GM04504 (cell line): ENCODE measurements around the gene CTNNBL1.

Experiments used
- DNase-seq: peaks from one replicate; pipeline ENCODE4 v3.0.0-alpha.2; 2012; ENCODE audit warnings: low read depth

The CTNNBL1 gene

DNA sequence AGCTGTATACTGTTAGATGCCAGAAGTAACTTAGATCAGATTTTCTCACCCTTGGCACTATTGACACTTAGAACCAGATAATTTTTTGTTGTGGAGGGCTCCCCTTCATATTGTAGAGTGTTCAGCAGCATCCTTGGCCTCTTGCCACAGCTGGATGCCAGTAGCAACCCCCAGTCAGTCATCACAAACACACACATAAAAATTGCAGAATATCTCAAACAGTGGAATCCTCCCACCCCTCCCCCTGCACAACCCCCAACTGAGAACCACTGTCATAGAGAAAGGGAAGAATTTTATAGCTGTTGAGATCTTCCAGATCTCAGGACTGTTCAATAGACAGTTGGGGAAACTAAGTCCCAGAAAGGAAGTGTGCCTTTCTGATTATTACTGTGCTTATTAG is 127.9 kb downstream of the CTNNBL1 start:
- DNase-seq: peak; percentile 23

DNA sequence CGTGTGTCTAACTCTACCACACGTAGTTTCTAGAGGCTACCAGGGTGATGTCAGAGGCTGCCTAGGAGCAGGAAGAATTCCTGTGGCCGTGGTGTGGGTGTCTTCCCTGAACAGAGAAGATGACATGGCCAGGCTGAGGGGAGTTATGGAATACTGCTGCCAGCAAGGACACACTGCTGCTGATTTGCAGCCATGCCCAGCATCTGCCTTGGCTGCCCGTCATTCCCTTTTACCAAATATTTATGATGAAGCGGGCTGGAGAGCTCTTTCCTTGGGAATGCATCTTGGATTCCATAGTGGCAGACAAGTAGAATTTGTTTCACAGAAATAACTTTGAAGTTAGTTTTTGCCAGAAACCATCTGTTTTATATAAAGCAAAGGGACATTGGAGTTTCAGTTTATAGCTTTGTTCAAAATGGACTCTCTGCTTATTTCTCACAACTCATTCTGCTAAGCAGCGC is 128.3 kb downstream of the CTNNBL1 start:
- DNase-seq: peak; percentile 83

DNA sequence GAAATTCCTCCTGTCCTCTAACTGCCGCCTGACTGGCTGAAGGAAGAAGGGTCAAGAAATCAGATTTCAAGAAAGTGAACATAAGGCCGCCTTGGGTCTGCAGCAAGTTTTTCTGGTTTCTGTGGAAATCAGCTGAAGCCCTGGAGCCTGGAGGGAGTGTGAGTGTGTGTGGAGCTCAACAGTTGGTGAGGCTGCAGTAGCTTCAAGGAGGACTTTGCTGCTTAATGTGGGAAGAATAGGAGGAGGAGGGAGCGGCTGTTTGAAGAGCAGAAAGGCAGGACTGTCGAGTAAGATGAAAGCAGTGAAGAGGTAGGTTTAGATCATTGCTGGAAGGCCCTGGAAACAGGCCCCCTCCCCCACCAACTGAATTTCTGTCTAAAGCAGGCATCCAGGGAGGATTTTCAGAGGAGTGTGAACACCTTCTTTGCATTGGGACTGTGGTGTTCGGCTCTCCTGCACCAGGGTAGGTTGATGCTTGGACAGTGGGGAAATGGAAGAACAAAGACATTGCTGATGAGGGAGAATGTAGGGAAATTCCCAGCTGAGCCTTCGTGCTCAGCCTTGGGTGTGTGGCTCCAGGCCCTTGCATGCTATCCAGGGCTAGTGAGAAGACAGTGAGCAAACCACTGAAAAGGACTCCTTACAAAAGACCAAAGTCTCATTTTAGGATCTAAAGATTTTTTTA is 129.6 kb downstream of the CTNNBL1 start:
- DNase-seq: no peak

DNA sequence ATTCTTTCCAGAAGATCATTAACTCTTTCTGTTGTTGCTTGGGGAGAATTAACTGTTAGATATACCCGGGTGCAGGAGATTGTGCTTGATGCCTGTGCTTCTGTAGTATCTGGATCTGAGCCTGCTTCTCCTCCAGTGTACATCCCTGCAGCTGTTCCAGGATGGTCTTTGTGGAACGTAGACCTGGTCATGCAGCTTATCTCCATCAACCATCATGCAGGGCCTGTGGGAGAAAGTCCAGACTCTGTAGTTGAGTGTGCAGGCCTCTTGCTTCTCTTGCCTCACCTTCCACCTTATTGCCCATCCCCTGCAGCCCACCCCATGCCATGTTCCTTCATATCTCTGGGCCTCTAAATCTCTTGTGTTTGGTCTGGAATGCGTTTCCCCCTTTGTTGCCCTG is 133.8 kb downstream of the CTNNBL1 start:
- no peak for DNase-seq

DNA sequence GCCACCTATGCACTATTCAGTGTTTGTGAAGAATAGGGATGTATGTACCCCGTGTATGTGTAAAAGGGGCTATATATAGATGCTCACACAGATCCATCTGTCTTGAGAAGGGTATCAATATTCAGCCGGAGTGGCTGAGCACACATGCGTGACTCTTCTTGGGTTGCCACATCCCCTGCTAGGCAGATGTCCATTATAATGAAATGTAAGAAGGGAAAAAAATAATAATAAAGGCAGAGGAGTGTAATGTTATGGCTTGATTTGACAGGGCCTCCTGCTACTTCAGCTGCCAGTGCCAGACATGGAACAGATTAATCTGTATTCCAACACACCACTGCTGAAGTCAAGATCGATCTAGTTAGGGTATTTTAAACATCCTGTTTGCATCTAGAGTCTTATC is 134.9 kb downstream of the CTNNBL1 start:
- DNase-seq: no peak

DNA sequence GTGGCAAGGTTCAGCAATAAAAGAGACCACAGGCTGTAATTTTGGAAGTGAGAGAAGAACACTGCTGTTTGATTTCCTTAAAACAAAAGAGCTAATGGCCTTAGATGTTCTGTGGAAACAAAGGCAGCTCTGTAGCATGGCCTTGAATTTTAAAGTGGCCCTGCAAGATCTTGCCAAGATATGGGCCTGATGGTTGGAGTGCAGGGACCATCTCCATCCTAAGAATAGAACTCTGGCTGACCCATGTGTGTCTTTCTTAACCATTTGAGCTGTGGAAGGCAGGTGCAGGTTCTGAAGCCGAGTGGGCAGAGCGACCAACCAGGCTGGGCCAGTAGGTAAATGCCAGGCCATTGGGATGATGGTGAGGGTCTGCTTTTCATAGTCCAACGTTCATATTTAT is 135.3 kb downstream of the CTNNBL1 start:
- DNase-seq: no peak

DNA sequence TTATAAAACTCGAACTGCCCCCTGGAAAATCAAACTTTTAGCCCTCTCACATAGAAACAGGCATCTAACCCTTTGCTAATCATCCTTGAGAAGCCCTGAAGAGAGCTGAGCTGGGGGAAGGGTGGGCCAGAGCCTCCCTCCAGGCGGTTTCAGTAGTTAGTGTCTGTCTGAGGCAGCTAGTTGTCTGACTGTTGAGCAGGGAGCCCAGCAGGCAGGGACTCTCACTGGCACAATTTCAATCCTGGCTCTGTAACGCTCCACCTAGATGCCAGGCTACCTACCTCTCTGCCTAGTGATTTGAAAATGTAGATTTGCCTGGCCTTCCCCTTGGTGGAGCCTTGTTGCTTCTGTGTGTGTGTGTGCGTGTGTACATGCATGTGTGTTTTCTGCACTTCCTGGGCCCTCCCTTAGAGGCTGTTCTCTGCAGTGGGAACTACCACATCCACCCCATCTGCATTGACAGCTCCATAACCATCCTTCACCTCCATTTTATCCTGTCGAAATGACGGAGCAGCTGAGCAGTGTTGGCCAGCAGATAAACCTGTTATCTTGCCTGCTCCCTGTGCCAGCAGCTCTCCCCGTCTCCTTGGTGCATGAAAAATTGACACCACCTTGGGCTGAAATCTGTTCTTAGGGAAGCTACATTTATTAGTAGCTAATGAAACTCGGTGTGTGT is 139.5 kb downstream of the CTNNBL1 start:
- DNase-seq: no peak

DNA sequence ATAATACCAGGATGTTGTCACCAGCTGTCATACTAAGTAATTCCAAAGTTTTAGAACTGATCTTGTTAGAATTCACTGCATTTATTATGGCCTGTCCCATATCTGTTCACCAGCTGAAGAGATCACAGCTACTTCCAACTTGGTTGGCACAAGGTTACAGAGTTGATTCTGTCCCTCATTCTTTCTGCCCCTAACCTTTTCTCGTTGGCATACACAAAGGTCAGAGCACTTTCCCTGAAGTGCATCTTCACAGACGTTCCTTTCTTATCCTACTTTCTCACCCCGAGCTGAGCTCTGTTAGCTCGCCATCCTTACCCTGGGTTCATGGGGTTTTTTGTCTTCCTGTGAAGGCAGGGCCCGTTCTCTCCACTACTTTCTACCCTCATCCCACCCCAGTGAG is 143.1 kb downstream of the CTNNBL1 start:
- no peak for DNase-seq

DNA sequence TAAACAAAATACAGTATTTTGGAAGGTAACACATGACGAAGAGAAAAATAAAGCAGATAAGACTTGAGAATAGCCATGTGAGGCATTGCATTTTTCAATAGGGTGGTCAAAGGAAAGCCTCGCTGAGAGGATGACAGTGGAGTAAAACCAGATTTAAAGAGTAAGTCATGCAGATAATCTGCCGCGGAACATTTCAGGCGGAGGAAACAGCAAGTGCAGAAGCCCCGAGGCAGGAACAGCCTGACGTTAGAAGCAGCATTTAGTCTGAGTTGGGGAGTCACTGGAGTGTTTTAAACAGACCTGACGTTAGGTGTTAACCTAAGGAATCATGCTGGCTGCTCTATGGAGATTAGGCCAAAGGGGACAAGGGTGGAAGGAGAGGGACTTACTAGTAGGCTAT is 144.1 kb downstream of the CTNNBL1 start:
- no peak for DNase-seq

DNA sequence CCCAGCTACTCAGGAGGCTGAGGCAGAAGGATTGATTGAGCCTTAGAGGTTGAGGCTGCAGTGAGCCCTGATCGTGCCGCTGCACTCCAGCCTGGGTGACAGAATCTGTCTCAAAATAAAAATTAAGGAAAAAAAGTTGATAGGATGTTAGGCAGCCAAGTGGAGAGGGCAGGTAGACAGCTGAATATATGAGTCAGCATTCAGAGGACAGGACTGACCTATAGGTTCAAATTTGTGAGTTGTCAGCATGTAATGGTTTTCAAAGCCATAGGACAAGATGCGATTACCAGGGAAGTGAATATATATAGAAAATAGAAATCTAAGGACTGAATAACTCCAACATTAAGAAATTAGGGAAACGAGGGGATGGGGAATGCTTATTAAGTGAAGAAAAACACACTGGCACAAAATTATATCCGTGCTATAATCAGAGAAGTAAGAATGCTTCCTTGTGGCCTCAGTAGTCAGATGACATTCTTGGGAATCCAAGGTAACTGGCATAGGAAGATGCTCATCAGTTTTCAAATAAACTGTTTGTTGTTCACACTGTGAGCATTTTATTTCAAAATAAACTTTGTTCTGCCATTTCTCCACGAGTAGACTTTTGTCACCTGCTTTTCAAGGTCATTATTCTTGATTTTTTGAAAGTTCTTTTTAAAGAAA is 145.1 kb downstream of the CTNNBL1 start:
- DNase-seq: no peak

DNA sequence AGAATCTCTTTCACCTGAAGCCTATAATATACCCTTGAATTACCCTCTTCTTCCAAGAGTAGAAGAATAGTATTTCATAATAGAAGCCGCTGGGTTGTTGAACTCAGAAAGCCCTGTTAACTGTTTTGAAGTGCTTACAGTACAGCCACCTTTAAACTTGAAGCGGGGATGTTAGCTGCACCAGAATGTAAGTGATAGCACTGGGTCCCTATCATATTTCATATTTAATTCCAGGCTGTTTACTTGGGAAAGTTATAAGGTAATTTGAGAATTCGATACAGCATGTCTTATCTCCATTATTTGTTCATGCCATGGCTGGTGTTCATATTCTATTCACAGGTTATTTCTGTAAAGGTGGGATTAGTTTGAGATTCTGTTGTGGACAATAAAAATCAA is 145.6 kb downstream of the CTNNBL1 start:
- DNase-seq: no peak

DNA sequence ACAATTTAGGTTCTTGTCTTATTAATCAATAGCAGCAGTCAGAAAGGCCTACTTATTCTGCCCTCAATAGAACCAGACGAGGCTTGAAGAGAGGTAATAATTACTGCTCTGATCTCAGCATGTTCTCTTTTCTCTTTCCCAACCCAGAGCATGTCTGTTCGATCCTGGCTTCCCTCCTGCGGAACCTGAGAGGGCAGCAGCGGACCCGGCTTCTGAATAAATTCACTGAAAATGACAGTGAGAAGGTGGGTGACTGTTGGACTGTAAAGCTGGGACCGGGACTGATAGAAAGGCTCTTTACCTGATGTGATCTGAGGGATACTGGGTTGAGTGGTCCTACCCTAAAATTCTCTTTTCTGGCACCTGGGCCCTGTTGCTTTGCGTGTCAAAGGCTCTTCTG is 146.1 kb downstream of the CTNNBL1 start:
- no peak for DNase-seq

DNA sequence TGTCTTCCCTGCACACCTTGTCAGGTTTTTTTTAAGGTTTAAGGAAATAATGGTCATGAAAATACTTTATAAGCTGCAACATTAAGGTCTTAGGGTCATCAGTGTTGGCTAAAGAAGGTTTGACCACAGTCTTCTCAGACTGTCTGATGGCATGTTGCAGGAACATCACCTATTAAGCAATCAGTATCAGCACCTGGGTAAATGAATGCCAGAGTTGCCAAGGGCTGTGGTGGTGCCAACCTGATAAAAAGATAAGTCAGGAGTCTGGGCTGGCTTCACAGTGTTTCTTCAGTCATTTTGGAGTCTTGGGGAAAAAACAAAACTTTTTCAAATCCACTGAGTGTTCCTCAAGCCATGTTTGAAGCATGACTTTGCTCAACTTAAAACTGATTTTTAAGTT is 147.6 kb downstream of the CTNNBL1 start:
- DNase-seq: no peak

DNA sequence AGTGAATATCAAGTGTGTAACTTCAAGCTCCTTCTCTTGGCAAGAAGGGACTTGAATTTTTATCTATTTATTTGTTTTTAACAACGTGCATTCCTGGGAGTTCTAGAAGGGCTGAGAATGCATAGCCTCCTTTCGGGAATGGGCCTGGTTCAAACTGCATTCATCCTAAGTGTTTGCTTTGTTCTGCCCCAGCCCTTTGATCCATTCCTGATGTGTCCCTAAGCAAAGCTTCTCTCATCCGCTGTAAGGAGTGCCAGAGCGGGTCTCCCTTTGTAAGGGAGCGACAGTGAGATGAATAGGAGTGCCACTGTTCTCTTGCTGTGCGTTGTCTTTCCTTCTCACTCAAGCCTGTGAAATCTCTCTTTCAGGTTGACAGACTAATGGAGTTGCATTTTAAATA is 148.1 kb downstream of the CTNNBL1 start:
- no peak for DNase-seq

DNA sequence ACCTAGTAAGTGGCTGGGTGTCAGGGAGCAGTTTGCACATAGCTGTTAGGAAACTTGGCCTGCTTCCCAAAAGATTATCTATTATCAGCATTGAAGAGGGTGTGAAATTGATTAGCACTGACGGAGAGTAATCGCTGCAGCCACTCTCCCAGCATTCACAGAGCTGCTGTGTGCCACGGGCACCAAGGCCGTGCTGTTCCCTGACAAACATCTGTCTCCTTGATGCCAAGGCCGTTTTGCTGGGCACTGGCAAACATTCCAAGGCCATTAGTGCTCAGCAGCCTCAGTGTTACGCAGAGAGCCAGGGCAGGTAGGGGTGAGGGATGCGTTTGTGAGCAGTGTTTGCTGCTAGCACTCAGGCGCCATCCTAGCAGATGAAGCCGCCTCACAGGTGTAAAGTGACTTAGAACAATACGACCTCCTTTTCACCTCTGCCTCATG is 151.4 kb downstream of the CTNNBL1 start:
- DNase-seq: no peak

DNA sequence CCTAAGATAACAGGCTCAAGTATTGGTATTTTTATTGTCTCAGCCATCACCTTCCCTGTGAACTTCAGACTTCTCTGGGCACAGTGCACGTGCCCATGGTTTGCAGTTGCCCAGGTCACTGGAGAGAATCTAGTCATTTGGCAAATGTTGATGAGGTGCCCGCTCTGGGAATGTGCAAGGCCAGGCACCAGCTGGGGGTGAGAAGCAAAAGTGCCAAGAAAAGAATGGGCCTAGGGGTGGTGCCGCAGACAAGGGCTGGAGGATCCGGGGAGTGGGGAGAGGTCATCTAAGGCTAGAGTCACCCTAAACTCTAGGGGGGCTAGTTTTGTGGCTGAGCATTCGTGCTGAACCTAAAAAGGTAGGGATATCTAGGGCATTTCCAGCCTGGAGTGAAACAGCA is 152.0 kb downstream of the CTNNBL1 start:
- no peak for DNase-seq

DNA sequence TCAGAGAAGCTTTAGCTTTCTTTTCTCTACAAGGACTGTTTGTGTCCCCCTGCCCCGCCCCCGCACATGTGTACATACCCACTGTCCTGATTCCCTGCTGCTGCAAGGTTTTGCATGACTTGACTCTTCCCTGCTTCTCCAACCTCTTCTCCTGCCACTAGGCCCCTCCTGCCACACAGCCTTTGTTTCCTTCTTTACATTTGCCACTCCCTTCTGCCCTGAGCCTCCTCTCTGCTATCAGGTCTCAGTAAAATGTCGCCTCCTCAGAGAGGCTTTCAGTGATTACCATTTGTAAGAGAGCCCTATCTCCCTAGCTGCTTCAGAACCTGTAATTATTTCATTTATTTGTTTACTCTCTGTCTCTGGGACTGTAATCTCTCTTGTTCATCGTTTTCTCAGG is 152.7 kb downstream of the CTNNBL1 start:
- DNase-seq: no peak

DNA sequence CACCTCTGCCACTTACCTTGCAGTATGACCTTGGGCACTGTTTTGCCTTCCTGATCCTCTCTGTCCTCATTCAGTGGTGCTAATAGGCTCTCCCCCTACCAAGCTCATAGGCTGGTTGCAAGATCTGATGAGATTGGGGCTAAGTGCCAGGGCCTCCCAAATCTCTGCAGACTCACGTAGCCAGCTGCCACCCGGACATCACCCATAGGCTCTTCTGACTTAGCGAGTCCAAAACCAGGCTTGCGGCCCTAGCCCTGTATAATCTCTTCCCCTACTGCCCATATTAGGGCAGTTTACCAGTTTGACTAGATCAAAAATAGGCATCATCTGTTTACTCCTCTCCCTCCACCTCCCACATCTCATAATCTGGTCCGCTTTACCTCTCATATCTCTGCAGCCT is 154.9 kb downstream of the CTNNBL1 start:
- no peak for DNase-seq

DNA sequence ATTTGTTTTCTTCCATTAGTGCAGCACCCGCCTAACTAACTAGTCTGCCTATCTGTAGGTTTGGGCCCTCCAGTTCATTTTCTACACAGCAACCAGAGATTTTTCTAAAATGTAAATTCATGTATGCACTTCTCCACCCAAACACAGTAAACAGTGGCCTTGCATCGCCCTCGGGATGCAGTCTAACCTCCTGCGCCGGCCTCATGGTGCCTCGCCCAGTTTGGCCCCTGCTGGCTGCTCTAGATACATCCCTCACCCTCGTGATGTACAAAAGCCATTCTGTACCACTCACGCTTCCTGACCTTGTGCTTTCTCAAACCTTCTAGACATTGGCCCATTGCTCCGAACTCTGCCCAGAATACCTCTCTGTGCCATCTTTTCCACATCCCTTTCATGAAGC is 155.3 kb downstream of the CTNNBL1 start:
- no peak for DNase-seq

DNA sequence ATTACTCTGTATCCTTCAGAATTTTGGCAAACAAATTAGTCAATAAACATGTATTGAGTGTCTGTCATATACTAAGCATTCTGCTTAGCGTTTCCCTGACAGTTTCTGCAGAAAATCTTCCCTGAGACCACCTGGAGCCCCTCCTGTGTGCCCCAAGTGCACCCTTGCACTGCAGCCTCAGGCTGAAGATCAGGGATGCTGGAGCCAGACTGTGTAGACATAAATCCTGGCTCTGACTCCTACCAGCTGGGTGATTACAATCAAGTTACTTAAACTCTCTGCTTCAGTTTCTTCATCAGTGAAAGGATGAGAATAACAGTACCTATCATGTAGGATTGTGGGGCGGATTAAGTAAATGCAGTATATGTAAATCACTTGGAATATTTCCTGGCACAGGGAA is 155.7 kb downstream of the CTNNBL1 start:
- no peak for DNase-seq

DNA sequence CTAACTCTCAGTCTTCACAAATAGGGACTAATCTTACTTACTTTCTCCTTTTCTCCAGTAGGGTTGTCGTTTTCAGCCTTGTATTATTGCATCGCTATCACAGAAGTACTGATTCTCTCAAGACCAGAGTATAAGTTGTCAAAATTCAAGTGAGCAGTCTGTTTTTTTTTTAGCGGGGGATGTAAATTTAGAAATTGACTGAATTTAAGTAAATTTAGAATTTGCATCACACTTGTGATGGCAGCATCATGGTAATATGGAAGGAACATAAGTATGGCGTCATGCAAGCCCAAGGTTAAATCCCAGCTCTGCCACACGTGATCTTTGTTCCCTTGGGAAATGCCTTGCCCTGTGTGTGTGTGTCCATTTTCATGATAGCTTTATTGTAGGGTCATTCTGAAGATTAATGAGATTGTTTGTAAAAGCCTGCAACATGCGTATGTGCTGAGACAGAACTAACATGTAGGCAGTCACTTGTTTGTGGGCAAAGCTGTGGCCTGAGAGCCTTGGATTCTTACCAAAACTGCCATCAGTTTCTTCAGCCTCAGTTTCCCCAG is 156.3 kb downstream of the CTNNBL1 start:
- no peak for DNase-seq

DNA sequence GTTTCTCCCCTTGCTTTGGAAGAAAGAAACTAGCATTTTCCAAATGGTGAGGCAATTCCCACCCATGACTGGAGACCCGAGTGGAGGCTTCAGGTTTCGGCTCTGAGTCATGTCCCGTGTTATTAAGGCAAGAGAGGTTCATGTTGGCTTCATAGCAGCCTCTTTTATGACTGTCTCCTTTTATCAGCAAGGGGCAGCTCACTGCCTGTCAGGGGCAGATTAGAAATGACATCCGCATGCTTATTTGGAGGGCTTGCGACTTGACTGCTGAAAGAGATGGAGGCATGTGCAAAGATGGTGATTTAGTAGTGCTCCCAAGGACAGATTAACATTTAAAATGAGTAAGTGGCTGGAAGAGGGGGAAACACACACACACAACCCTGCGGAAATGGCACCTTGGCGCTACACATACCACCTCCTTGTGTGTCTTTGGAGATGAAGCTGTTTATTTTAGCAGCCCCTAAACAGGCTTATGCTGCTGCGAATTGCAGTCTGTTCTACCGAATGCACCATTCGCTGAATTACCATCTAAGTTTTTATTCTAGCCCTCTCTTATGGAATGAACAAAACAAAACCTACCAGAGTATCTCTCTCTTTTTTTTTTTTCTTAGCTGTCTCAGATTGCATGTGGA is 157.0 kb downstream of the CTNNBL1 start:
- DNase-seq: no peak

DNA sequence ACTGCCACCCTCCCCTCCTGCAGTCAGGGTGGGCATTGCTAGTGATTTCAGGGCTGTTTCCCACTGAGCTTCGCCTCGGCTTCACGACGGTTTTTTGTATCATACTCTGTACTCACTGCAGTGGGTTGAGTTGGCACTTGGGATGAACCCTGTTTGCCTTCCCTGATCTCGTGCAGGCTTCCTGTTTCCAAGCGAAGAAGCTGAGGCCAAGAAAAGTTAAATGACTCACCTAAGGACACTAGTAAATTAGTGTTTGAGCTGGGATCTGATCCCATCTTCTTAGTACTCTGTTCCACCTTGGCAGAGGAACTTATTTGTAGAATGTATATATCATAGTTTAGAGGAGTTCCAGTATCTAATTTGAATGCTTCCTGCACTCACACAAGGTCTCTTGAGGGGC is 158.8 kb downstream of the CTNNBL1 start:
- no peak for DNase-seq
